Keratinocyte (primary cell): ENCODE results near the gene NFAM1. TPM values are rescaled to one million over a fixed set of nuclear protein-coding genes. Genes with fewer than 3 reads are reported as not detected.
A peak's percentile ranks its signal among the peaks of the same experiment; 100 is the strongest.

ENCODE experiments used
- DNase-seq: peaks from one replicate; pipeline ENCODE4 v3.0.0-alpha.2; 2011; ENCODE audit warnings: low read depth, missing footprints, low spot score
- FAIRE-seq: peaks from 2 replicates; lab custom pipeline; 2011; peaks lifted over from hg19 to GRCh38; lab: Jason Lieb, UNC
- H2AFZ ChIP-seq: 2 replicates; pipeline ENCODE4 v1.6.0; 2012; ENCODE audit warnings: low read length, control low read depth, inconsistent platforms; ENCODE audit not compliant: control insufficient read depth
- H3K27ac ChIP-seq: 2 replicates; pipeline ENCODE4 v1.5.1; 2011; ENCODE audit warnings: low read length; ENCODE audit not compliant: control insufficient read depth, insufficient read depth
- H3K27me3 ChIP-seq: 3 replicates; pipeline ENCODE4 v1.6.0; 2011; ENCODE audit warnings: low read length; ENCODE audit not compliant: control insufficient read depth, insufficient read depth; ENCODE audit errors: extremely low read depth
- H3K36me3 ChIP-seq, 2 experiments: 2 replicates in 1 of 2; 3 replicates in 1 of 2; pipeline ENCODE4 v1.5.1; 2011; ENCODE audit warnings: low read length in 2 of 2, mild to moderate bottlenecking in 1 of 2; ENCODE audit not compliant: control insufficient read depth in 2 of 2, insufficient read depth in 2 of 2; ENCODE audit errors: extremely low read depth in 1 of 2
- H3K4me1 ChIP-seq: 3 replicates; pipeline ENCODE4 v1.5.1; 2011; ENCODE audit warnings: low read length; ENCODE audit not compliant: control insufficient read depth, insufficient read depth; ENCODE audit errors: extremely low read depth
- H3K4me2 ChIP-seq: 3 replicates; pipeline ENCODE4 v1.6.0; 2011; ENCODE audit warnings: low read depth, low read length; ENCODE audit not compliant: control insufficient read depth, insufficient read depth; ENCODE audit errors: extremely low read depth
- H3K4me3 ChIP-seq, 3 experiments: fragments of 200-600 bp in 1 of 3; sonication (generic) in 1 of 3; 2 replicates in 2 of 3; 3 replicates in 1 of 3; pipeline ENCODE4 v1.5.1; 2011 to 2016; ENCODE audit warnings: low read length in 3 of 3, mild to moderate bottlenecking in 3 of 3, control low read depth in 2 of 3, inconsistent platforms in 1 of 3, low read depth in 1 of 3, mixed read lengths in 1 of 3, mixed run types in 1 of 3, moderate library complexity in 1 of 3; ENCODE audit not compliant: control insufficient read depth in 2 of 3, insufficient read depth in 2 of 3; ENCODE audit errors: extremely low read depth in 1 of 3
- H3K79me2 ChIP-seq: 2 replicates; pipeline ENCODE4 v1.6.0; 2012; ENCODE audit warnings: low read length; ENCODE audit not compliant: control insufficient read depth, insufficient read depth
- H3K9ac ChIP-seq: 3 replicates; pipeline ENCODE4 v1.6.0; 2011; ENCODE audit warnings: low read length; ENCODE audit not compliant: control insufficient read depth, insufficient read depth; ENCODE audit errors: extremely low read depth
- H3K9me1 ChIP-seq: 3 replicates; pipeline ENCODE4 v1.6.0; 2011; ENCODE audit warnings: low read length; ENCODE audit not compliant: control insufficient read depth, insufficient read depth; ENCODE audit errors: extremely low read depth
- H3K9me3 ChIP-seq: 2 replicates; pipeline ENCODE4 v1.5.1; 2012; ENCODE audit warnings: low read depth, low read length; ENCODE audit not compliant: control insufficient read depth
- H4K20me1 ChIP-seq: 3 replicates; pipeline ENCODE4 v1.6.0; 2011; ENCODE audit warnings: low read length; ENCODE audit not compliant: control insufficient read depth, insufficient read depth; ENCODE audit errors: extremely low read depth
- CTCF ChIP-seq, 3 experiments: IDR thresholded peaks in 1 of 3; conservative IDR thresholded peaks in 1 of 3; optimal IDR thresholded peaks in 1 of 3; 2 replicates in 2 of 3; 3 replicates in 1 of 3; pipeline versions ENCODE3 to v1.5.1; 2011; ENCODE audit warnings: low read length in 3 of 3, mild to moderate bottlenecking in 3 of 3, moderate library complexity in 2 of 3, control low read depth in 1 of 3, inconsistent platforms in 1 of 3; ENCODE audit not compliant: insufficient read depth in 2 of 3; ENCODE audit errors: extremely low read depth in 1 of 3
- EZH2 ChIP-seq: IDR thresholded peaks from one replicate; pipeline ENCODE4 v1.6.1; 2012; ENCODE audit warnings: inconsistent platforms, mild to moderate bottlenecking, low read length, moderate library complexity
- dilution Hi-C: fragments of 300-500 bp; cut with MboI; formaldehyde crosslinking; loops from one replicate; pipeline ENCODE4 v1.7.0; 2020; ENCODE audit warnings: low sequenced_read_pairs; ENCODE audit not compliant: extremely low pct_ligation_motif_present
- polyA plus RNA-seq, 5 experiments: library from polyadenylated mRNA; depleted of rRNA in 3 of 5; stranded (reverse) in 3 of 5; stranded (forward) in 1 of 5; unstranded in 1 of 5; fragments of >200 nt; gene quantifications; 1 replicate in 1 of 5; 2 replicates in 3 of 5; 3 replicates in 1 of 5; pipeline versions ENCODE4 v1.2.1 to v1.2.3, GENCODE V29; 2011 to 2012; ENCODE audit warnings: missing spikeins in 2 of 5, low read depth in 1 of 5, low replicate concordance in 1 of 5

NFAM1 gene
- polyA plus RNA-seq, 1 donor (not counting 4 experiments of a cell fraction or from before 2014, with no cell fraction given), result not detected

GRCh38 chr22:42332089-42332488 is 100.1 kb downstream of the NFAM1 start:
- dilution Hi-C loops, result no loop called here
- H3K4me2 ChIP-seq, result no peak overlapping the region

GRCh38 chr22:42331014-42331413 is 101.2 kb downstream of the NFAM1 start:
- TF ChIP-seq EZH2 (no peak), CTCF (optimal IDR thresholded peaks at IDR 0.05 in 1 of 3, IDR thresholded peaks at IDR 0.05 in 1 of 3, conservative IDR thresholded peaks at IDR 0.05 in 1 of 3; ENCODE audit: extremely low read depth in 1 of 3, insufficient read depth in 2 of 3, low read length in 3 of 3) (peak in 1 of 3 experiments; percentile 68)
- H3K36me3 ChIP-seq, result no peaks in the 10 kb centered on the region
- DNase-seq (peak; percentile 26), FAIRE-seq (no peak)
- no peak overlapping the region for H2AFZ ChIP-seq
- H3K4me1 ChIP-seq, result no peaks in the 10 kb centered on the region
- H3K79me2 ChIP-seq, result no peaks in the 10 kb centered on the region
- no peaks in the 10 kb centered on the region for H3K9me3 ChIP-seq
- H3K27ac ChIP-seq, result no peak overlapping the region
- H3K9ac ChIP-seq, result no peak overlapping the region
- H3K9me1 ChIP-seq, result no peaks in the 10 kb centered on the region
- no peaks in the 10 kb centered on the region for H4K20me1 ChIP-seq
- peaks cover 46% of the 10 kb centered on the region for H3K27me3 ChIP-seq
- no peak overlapping the region for H3K4me2 ChIP-seq
- dilution Hi-C loops, result no loop called here
- H3K4me3 ChIP-seq, result no peak overlapping the region

More at GRCh38 chr22:42332089-42332488, 100.1 kb downstream of the NFAM1 start:
- TF ChIP-seq CTCF (optimal IDR thresholded peaks at IDR 0.05 in 1 of 3, IDR thresholded peaks at IDR 0.05 in 1 of 3, conservative IDR thresholded peaks at IDR 0.05 in 1 of 3; ENCODE audit: extremely low read depth in 1 of 3, insufficient read depth in 2 of 3, low read length in 3 of 3) (no peak), EZH2 (no peak)
- no peaks in the 10 kb centered on the region for H3K9me1 ChIP-seq
- H3K9me3 ChIP-seq, result no peaks in the 10 kb centered on the region
- no peaks in the 10 kb centered on the region for H3K4me1 ChIP-seq
- no peak overlapping the region for H3K9ac ChIP-seq
- H3K36me3 ChIP-seq, result no peaks in the 10 kb centered on the region
- H3K27ac ChIP-seq, result no peak overlapping the region
- H4K20me1 ChIP-seq, result no peaks in the 10 kb centered on the region
- no peak overlapping the region for H2AFZ ChIP-seq
- no peaks in the 10 kb centered on the region for H3K79me2 ChIP-seq
- FAIRE-seq (no peak), DNase-seq (no peak)
- H3K4me3 ChIP-seq, result no peak overlapping the region
- peaks cover 48% of the 10 kb centered on the region for H3K27me3 ChIP-seq

Other genes with a start within 250 kb of the NFAM1 start
- gene TCF20, start 161.8 kb downstream of the NFAM1 start, polyA plus RNA-seq, result 20.9 to 35.0 TPM (median 23.9 TPM) in 3 replicates
- 29.4 to 30.7 TPM (median 30.2 TPM) in 3 replicates for gene RRP7A, start 87.4 kb upstream of the NFAM1 start, polyA plus RNA-seq
- gene SERHL2, start 121.6 kb upstream of the NFAM1 start, polyA plus RNA-seq, result 1.5 to 4.6 TPM (median 2.5 TPM) in 3 replicates
- gene POLDIP3, start 182.5 kb upstream of the NFAM1 start, polyA plus RNA-seq, result 38.5 to 41.9 TPM (median 38.7 TPM) in 3 replicates
- not detected in 3 replicates for gene ATP5MGL, start 208.2 kb upstream of the NFAM1 start, polyA plus RNA-seq
- gene CYB5R3, start 217.0 kb upstream of the NFAM1 start, polyA plus RNA-seq, result 92.3 to 130 TPM (median 102 TPM) in 3 replicates